HL-60 (cell line): ENCODE data around the gene CSNK1D.

ENCODE experiments used
- CTCF ChIP-seq: IDR thresholded peaks from one replicate; pipeline ENCODE4 v1.5.1; 2011; ENCODE audit warnings: low read length, control low read depth, inconsistent platforms; ENCODE audit not compliant: insufficient read depth
- POLR2AphosphoS5 ChIP-seq: IDR thresholded peaks from 2 replicates; pipeline ENCODE4 v1.6.1; 2012; ENCODE audit warnings: low read depth

- TF ChIP-seq CTCF = no peak
- TF ChIP-seq POLR2AphosphoS5 = no peak
These were observed 77.5 kb downstream of the CSNK1D start for GRCh38 chr17:82195675-82196672.
